KMS-11 (cell line): ENCODE measurements around the gene MAN2B2.

Experiments used
- H2AFZ ChIP-seq: fragments of 200-600 bp; sonication (generic); 2 replicates; pipeline ENCODE4 v1.6.1; 2016; ENCODE audit warnings: antibody characterized with exemption, mixed run types, low read depth
- H3K27ac ChIP-seq: fragments of 200-600 bp; sonication (generic); 2 replicates; pipeline ENCODE4 v1.6.1; 2016; ENCODE audit warnings: mild to moderate bottlenecking, mixed run types
- H3K27me3 ChIP-seq: fragments of 200-600 bp; sonication (generic); 2 replicates; pipeline ENCODE4 v1.6.1; 2017; ENCODE audit warnings: mild to moderate bottlenecking, low read depth, mixed run types, moderate library complexity; ENCODE audit not compliant: insufficient read depth
- H3K36me3 ChIP-seq: fragments of 200-600 bp; sonication (generic); 2 replicates; pipeline ENCODE4 v1.6.1; 2017; ENCODE audit warnings: mild to moderate bottlenecking, mixed run types; ENCODE audit not compliant: insufficient read depth
- H3K4me1 ChIP-seq: fragments of 200-600 bp; sonication (generic); 2 replicates; pipeline ENCODE4 v1.6.1; 2016; ENCODE audit warnings: mild to moderate bottlenecking, low read depth, mixed run types; ENCODE audit not compliant: poor library complexity, severe bottlenecking
- H3K4me2 ChIP-seq: fragments of 200-600 bp; sonication (generic); 2 replicates; pipeline ENCODE4 v1.7.0; 2016; ENCODE audit warnings: mild to moderate bottlenecking, mixed run types
- H3K4me3 ChIP-seq: fragments of 200-600 bp; sonication (generic); IDR thresholded peaks from 2 replicates; pipeline ENCODE4 v1.6.1; 2017; ENCODE audit warnings: low read depth, low read length, mixed read lengths; ENCODE audit not compliant: insufficient read depth
- H3K79me2 ChIP-seq: fragments of 200-600 bp; sonication (generic); 2 replicates; pipeline ENCODE4 v1.6.1; 2016; ENCODE audit warnings: low read depth, mixed run types; ENCODE audit not compliant: insufficient read depth
- H3K9ac ChIP-seq: fragments of 200-600 bp; sonication (generic); 2 replicates; pipeline ENCODE4 v1.6.1; 2016; ENCODE audit warnings: mild to moderate bottlenecking, mixed run types
- H4K20me1 ChIP-seq: fragments of 200-600 bp; sonication (generic); 2 replicates; pipeline ENCODE4 v1.6.1; 2016; ENCODE audit warnings: mild to moderate bottlenecking, mixed run types; ENCODE audit not compliant: insufficient read depth
- CTCF ChIP-seq: fragments of 200-600 bp; sonication (generic); conservative IDR thresholded peaks from 2 replicates; pipeline ENCODE4 v1.6.1; 2017; ENCODE audit warnings: low read depth, mild to moderate bottlenecking, antibody characterized with exemption, low read length, moderate library complexity, mixed read lengths

Gene MAN2B2

DNA sequence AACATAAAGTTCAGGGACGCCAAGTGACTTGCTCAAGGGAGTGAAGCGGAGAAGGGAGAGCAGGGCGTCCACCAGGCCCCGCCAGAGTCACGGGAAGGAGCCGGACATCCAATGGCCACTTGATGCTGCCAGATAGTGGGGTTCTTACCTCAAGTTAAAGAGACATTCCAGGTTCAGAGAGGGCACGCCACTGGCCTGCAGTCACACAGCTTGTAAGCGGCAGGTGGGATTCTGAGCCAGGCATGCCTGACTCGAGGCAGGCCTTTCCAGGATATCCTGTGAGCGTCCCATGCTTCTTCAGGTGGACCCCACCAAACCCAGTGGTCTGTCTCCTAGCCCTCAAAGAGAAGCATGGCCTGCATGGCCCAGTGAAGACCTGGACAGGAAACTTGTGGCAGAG, 2.4 kb downstream of the MAN2B2 start:
- H4K20me1 ChIP-seq, result no peaks in the 10 kb centered on the region
- H3K4me1 ChIP-seq, result no peaks in the 10 kb centered on the region
- no peak overlapping the region for H2AFZ ChIP-seq
- H3K79me2 ChIP-seq, result no peaks in the 10 kb centered on the region
- H3K4me3 ChIP-seq, result no peak overlapping the region
- no peaks in the 10 kb centered on the region for H3K36me3 ChIP-seq
- H3K27ac ChIP-seq, result no peak overlapping the region
- H3K4me2 ChIP-seq, result no peak overlapping the region
- no peak overlapping the region for H3K9ac ChIP-seq
- peaks cover 3% of the 10 kb centered on the region; the same call in 1 of the 2 replicates for H3K27me3 ChIP-seq
- TF ChIP-seq CTCF, result no peak

- H3K27me3 ChIP-seq, result no peaks in the 10 kb centered on the region
- H3K36me3 ChIP-seq, result no peaks in the 10 kb centered on the region
- H2AFZ ChIP-seq, result no peak overlapping the region
- TF ChIP-seq CTCF, result no peak
- H4K20me1 ChIP-seq, result no peaks in the 10 kb centered on the region
- no peak overlapping the region for H3K27ac ChIP-seq
- no peak overlapping the region for H3K4me3 ChIP-seq
- no peaks in the 10 kb centered on the region for H3K79me2 ChIP-seq
- H3K9ac ChIP-seq, result no peak overlapping the region
- no peaks in the 10 kb centered on the region for H3K4me1 ChIP-seq
- no peak overlapping the region for H3K4me2 ChIP-seq
Measured at GRCh38 chr4:6578221-6578620, 3.2 kb downstream of the MAN2B2 start.

DNA sequence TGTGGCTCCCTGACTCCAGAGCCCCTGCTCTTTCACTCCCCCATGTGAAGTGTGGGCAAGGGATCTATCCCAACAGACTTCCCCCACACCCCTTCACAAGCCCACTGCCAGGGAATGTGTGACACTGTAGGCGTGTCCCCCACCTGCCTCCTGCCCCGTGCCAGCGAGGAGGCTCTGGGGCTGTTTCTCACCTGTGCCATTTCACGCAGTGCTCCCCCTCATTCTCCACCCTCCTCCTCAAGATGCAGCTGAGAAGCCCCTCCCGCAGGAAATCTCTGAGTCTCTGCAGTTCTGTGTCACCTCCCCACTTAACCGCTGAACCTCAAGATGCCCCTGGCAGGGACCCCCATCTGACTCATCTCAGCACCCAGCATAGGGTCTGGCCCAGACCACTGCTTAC, 5.4 kb downstream of the MAN2B2 start:
- Histone ChIP-seq H3K79me2 (no peaks in the 10 kb centered on the region), H2AFZ (no peak overlapping the region), H3K27me3 (no peaks in the 10 kb centered on the region), H4K20me1 (no peaks in the 10 kb centered on the region), H3K9ac (no peak overlapping the region), H3K4me2 (no peak overlapping the region), H3K4me3 (no peak overlapping the region), H3K27ac (no peak overlapping the region), H3K36me3 (no peaks in the 10 kb centered on the region), H3K4me1 (no peaks in the 10 kb centered on the region)
- no peak for TF ChIP-seq CTCF

GRCh38 chr4:6581566-6582121, 6.7 kb downstream of the MAN2B2 start:
- TF ChIP-seq CTCF, result no peak
- Histone ChIP-seq H4K20me1 (no peaks in the 10 kb centered on the region), H3K79me2 (no peaks in the 10 kb centered on the region), H3K4me2 (no peak overlapping the region), H3K4me3 (no peak overlapping the region), H3K27me3 (no peaks in the 10 kb centered on the region), H2AFZ (no peak overlapping the region), H3K4me1 (no peaks in the 10 kb centered on the region), H3K27ac (no peak overlapping the region), H3K36me3 (no peaks in the 10 kb centered on the region), H3K9ac (no peak overlapping the region)
